KBM-7 (cell line): ENCODE data around the gene SYCE3.

Source experiments
- DNase-seq: peaks from one replicate; pipeline ENCODE4 v3.0.0-alpha.2; 2015
- in situ Hi-C: fragments of 300-500 bp; cut with MboI; formaldehyde crosslinking; loops from 2 replicates; pipeline ENCODE4 v1.14.3; 2020; ENCODE audit warnings: low sequenced_read_pairs, low pct_unique_long_range_greater_than_20kb, mixed read lengths

Gene SYCE3

GRCh38 chr22:50507421-50507990, 55.2 kb downstream of the SYCE3 start, which contains the start of gene LMF2:
Gene LMF2 (minus strand): TSS chr22:50507702. CDS start chr22:50507675, 27 bp downstream.
- peak; percentile 57 for DNase-seq
- in situ Hi-C loops = no loop called here

GRCh38 chr22:50506611-50507420, 55.9 kb downstream of the SYCE3 start:
- DNase-seq = no peak
- in situ Hi-C loops = no loop called here

- DNase-seq = no peak
- in situ Hi-C loops = no loop called here
Observed at GRCh38 chr22:50505776-50506610, 56.7 kb downstream of the SYCE3 start.

- in situ Hi-C loops = no loop called here
- DNase-seq = no peak
Observed at GRCh38 chr22:50505276-50505775, 57.4 kb downstream of the SYCE3 start.

- DNase-seq = no peak
- in situ Hi-C loops = no loop called here
Observed at GRCh38 chr22:50504369-50505211, 58.1 kb downstream of the SYCE3 start.

GRCh38 chr22:50503475-50504145, 59.1 kb downstream of the SYCE3 start:
- no peak for DNase-seq
- in situ Hi-C loops = no loop called here

- no peak for DNase-seq
- in situ Hi-C loops = no loop called here
Observed at GRCh38 chr22:50502628-50503474, 59.9 kb downstream of the SYCE3 start.

GRCh38 chr22:50502096-50502495, 60.6 kb downstream of the SYCE3 start:
- in situ Hi-C loops = no loop called here
- no peak for DNase-seq
